Progenitor cell of endocrine pancreas (in vitro differentiated cells): ENCODE results near the gene OVCH2. TPM values are rescaled to one million over a fixed set of nuclear protein-coding genes. Genes with fewer than 3 reads are reported as not detected.
A peak's percentile ranks its signal among the peaks of the same experiment; 100 is the strongest.

Experiments
- DNase-seq: peaks from one replicate; pipeline ENCODE4 v3.0.0; 2021; ENCODE audit warnings: low spot score; ENCODE audit not compliant: unreplicated experiment
- H3K27ac Mint-ChIP-seq: 2 replicates; pipeline ENCODE4 v1.8.0; 2021; ENCODE audit warnings: mild to moderate bottlenecking, moderate library complexity, mixed read lengths
- H3K27me3 Mint-ChIP-seq: 2 replicates; pipeline ENCODE4 v1.8.0; 2021; ENCODE audit warnings: mixed read lengths
- H3K36me3 Mint-ChIP-seq: 2 replicates; pipeline ENCODE4 v1.8.0; 2022; ENCODE audit warnings: mixed read lengths; ENCODE audit not compliant: insufficient read depth
- H3K4me1 Mint-ChIP-seq: 2 replicates; pipeline ENCODE4 v1.8.0; 2021; ENCODE audit warnings: low read depth, mixed read lengths
- H3K4me3 Mint-ChIP-seq: 2 replicates; pipeline ENCODE4 v1.8.0; 2021; ENCODE audit warnings: low read depth, mild to moderate bottlenecking, moderate library complexity, mixed read lengths
- H3K9me3 Mint-ChIP-seq: 2 replicates; pipeline ENCODE4 v1.8.0; 2021; ENCODE audit warnings: low read depth, mixed read lengths
- total RNA-seq: library from RNA; stranded (reverse); gene quantifications from 2 replicates; pipeline ENCODE4 v1.2.1, GENCODE V29; 2021
- TF ChIP-seq, protein P1 (sequence below): fragments of 200-600 bp; sonication (generic); IDR thresholded peaks from one replicate; pipeline ENCODE4 v1.5.0; 2021; ENCODE audit warnings: antibody characterized with exemption, mild to moderate bottlenecking; ENCODE audit not compliant: unreplicated experiment

OVCH2 gene
- total RNA-seq, 1 donor from 2014 or later = not detected

DNA sequence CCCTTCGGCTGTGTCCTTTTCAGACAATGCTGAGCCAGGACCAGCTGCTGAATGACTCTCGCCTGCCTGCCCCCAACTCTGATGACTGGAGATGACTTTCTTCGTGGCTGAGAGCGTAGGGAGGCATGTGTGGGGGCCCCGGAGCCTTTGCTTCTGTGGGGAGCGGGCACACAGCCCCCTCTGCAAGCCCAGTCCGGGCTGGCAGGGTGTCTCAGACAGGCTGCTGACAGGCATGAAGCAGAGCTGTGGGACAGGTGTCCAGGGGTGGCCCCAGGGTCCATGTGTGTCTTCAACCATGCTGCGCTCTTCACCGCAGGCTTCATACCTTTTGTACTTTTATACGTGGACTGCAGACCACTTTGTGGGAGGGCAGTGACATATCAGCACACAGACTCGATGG is 49.6 kb downstream of the OVCH2 start:
- Mint-ChIP-seq H3K27me3 (no peaks in the 10 kb centered on the region), H3K36me3 (peaks cover 24% of the 10 kb centered on the region), H3K9me3 (no peaks in the 10 kb centered on the region), H3K4me1 (no peaks in the 10 kb centered on the region), H3K27ac (no peak overlapping the region), H3K4me3 (no peak overlapping the region)
- no peak for DNase-seq
- TF ChIP-seq, protein P1, sequence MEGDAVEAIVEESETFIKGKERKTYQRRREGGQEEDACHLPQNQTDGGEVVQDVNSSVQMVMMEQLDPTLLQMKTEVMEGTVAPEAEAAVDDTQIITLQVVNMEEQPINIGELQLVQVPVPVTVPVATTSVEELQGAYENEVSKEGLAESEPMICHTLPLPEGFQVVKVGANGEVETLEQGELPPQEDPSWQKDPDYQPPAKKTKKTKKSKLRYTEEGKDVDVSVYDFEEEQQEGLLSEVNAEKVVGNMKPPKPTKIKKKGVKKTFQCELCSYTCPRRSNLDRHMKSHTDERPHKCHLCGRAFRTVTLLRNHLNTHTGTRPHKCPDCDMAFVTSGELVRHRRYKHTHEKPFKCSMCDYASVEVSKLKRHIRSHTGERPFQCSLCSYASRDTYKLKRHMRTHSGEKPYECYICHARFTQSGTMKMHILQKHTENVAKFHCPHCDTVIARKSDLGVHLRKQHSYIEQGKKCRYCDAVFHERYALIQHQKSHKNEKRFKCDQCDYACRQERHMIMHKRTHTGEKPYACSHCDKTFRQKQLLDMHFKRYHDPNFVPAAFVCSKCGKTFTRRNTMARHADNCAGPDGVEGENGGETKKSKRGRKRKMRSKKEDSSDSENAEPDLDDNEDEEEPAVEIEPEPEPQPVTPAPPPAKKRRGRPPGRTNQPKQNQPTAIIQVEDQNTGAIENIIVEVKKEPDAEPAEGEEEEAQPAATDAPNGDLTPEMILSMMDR = no peak

DNA sequence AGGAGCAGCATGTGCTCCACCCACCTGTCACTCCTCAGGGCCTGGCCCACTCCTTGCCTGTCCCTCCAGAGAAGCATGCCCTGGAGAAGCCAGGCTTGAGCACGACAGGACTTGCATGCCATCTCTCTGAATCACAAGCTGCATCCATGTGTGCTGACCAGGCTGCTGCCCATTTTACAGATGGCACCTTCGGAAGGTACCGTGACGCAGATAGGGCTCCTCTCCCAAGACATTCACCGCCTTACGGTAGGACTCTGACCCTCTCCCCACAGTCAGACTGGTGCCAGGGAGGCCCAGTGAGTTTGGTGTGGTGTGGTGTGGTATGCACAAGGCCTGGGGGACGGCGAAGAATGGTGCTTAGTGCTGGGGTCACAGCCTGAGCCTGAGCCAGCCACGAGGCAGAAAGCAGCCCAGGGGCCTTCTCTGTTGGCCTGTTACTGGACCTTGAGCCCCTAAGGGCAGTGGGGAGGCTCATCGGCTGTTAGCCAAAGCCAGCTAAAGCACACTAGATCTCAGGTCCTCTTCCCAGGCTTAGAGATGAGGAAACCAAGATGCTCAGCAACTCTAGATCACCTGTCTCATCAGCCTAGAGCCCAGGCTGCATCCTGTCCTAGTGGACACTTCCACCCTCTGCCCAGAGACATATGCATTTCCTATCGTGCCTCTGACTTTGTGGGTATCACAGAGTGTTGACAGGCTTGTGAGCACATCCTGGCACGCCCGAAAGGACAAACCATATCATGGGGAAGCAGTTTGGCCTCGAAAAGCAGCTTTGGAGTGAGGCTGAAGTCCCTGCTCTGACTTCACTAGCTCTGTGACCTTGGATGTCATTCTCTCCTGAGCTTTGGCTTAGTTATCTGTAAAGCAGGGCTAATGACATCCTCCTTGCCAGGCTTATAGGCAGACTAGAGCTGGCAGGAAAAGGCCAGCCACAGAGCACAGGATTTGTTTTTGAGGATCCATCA is 50.7 kb downstream of the OVCH2 start:
- TF ChIP-seq, protein P1 = no peak
- H3K4me3 Mint-ChIP-seq = no peak overlapping the region
- no peaks in the 10 kb centered on the region for H3K4me1 Mint-ChIP-seq
- H3K27ac Mint-ChIP-seq = no peak overlapping the region
- H3K36me3 Mint-ChIP-seq = peaks cover 16% of the 10 kb centered on the region
- no peaks in the 10 kb centered on the region for H3K27me3 Mint-ChIP-seq
- no peak for DNase-seq
- no peaks in the 10 kb centered on the region for H3K9me3 Mint-ChIP-seq

DNA sequence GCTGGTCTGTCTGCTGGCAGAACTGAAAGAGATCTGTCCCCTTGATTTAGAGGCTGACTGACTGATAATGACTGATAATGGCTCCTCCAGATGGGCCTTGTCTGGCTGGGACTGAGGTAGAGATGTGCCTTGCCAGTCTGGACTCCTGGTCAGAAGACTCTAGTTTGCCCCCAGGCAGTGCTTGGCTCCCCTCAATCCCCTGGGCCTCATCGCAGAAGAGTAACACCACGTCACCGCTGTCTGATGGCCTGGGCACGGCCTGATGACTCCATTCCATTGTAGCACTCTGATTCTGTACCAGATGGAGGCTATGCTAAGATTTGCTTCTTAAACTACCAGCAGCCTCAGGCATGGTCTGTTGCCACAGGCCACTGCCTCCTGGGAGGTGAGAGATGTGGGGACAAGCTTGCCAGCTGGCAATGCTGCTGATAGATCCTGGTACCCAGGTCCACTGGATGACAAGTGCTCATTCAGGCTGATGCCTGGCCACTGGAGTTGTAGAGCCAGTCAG is 52.0 kb downstream of the OVCH2 start:
- Mint-ChIP-seq H3K27me3 (no peaks in the 10 kb centered on the region), H3K27ac (no peak overlapping the region), H3K36me3 (peaks cover 24% of the 10 kb centered on the region), H3K9me3 (no peaks in the 10 kb centered on the region), H3K4me1 (no peaks in the 10 kb centered on the region), H3K4me3 (no peak overlapping the region)
- DNase-seq = no peak
- TF ChIP-seq, protein P1 = no peak

DNA sequence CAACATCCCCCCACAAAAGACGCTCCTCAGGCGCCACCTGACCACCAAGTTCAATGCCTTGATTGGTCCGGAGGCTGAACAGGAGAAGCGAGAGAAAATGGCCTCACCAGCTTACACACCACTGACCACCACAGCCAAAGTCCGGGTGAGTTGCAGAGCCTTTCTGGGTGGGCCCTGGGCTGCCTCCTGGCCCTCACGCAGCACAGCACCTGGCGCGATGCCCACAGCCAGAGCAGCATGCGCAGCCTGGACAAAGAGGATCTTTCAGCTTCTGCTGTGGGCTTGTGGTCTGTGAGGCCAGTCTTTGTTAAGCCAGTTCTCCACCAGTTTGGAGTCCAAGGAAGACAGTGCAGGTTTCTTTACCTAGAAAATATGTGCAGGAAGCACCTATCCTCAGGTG is 54.6 kb downstream of the OVCH2 start:
- H3K4me3 Mint-ChIP-seq = no peak overlapping the region
- peak overlapping the region; percentile 82 for H3K27ac Mint-ChIP-seq
- TF ChIP-seq, protein P1 = no peak
- no peaks in the 10 kb centered on the region for H3K27me3 Mint-ChIP-seq
- H3K36me3 Mint-ChIP-seq = peaks cover 24% of the 10 kb centered on the region
- DNase-seq = no peak
- H3K9me3 Mint-ChIP-seq = no peaks in the 10 kb centered on the region
- peaks cover 16% of the 10 kb centered on the region for H3K4me1 Mint-ChIP-seq

DNA sequence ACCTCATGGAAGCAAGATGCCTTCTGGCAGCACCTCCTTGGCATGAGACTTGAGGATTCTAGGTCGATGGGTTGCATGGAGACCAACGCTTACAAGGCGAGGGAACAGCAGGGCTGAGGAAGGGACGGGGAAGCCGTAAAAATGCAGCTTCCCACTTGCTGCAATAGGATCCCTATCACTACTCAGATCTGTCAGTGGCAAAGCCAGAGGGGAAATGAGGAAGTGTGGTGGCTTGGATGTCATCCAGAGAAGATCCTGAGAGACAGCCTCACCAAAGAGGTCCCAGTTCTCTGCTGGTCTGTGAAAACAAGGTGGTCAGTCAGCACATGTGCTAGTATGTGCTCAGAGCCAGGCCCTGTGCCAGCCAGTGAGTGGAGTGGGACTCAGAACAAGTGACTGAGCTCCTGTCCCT is 55.1 kb downstream of the OVCH2 start:
- TF ChIP-seq, protein P1 = no peak
- Mint-ChIP-seq H3K9me3 (no peaks in the 10 kb centered on the region), H3K36me3 (peaks cover 26% of the 10 kb centered on the region), H3K4me1 (peaks cover 16% of the 10 kb centered on the region), H3K27ac (peak overlapping the region; percentile 8), H3K27me3 (no peaks in the 10 kb centered on the region), H3K4me3 (no peak overlapping the region)
- no peak for DNase-seq
